PC-3 (cell line): ENCODE results near the gene GAD2. TPM values are rescaled to one million over a fixed set of nuclear protein-coding genes. Genes with fewer than 3 reads are reported as not detected.

Experiments used
- ATAC-seq: fragments of 200-7000 bp; cut with Tn5 transposase; 2 replicates; pipeline ENCODE4 v1.9.1; 2020; ENCODE audit warnings: mild to moderate bottlenecking, moderate library complexity
- BruUV-seq: library from RNA; stranded (reverse); fragments of 400-500 nt; replicated peaks from 2 replicates; lab custom pipeline; 2021; lab: Mats Ljungman, UMichigan
- CTCF ChIA-PET: fragments of 300-600 bp; sonication (Branson Sonifier 250); formaldehyde crosslinking; loops from one replicate; lab custom pipeline; 2022; ENCODE audit warnings: antibody characterized with exemption; lab: Charles Lee
- POLR2A ChIA-PET: fragments of 300-600 bp; sonication (Branson Sonifier 250); formaldehyde crosslinking; loops from one replicate; lab custom pipeline; 2022; ENCODE audit warnings: antibody characterized with exemption; ENCODE audit not compliant: unreplicated experiment; lab: Charles Lee
- DNase-seq: peaks from one replicate; pipeline ENCODE4 v3.0.0-alpha.2; 2015
- H2AFZ ChIP-seq: fragments of 300-600 bp; sonication (generic); 2 replicates; pipeline ENCODE4 v1.6.0; 2016; ENCODE audit warnings: antibody characterized with exemption, low read length
- H3F3A ChIP-seq: fragments of 300-600 bp; sonication (generic); one replicate; pipeline ENCODE4 v1.6.0; 2017; ENCODE audit warnings: antibody characterized with exemption, low read length, control low read depth, mild to moderate bottlenecking; ENCODE audit not compliant: unreplicated experiment
- H3K27ac ChIP-seq: fragments of 300-600 bp; sonication (generic); 2 replicates; pipeline ENCODE4 v1.5.1; 2016; ENCODE audit warnings: mild to moderate bottlenecking, low read length
- H3K27me3 ChIP-seq: fragments of 300-600 bp; sonication (generic); 2 replicates; pipeline ENCODE4 v1.6.1; 2016; ENCODE audit warnings: low read length, mixed read lengths
- H3K36me3 ChIP-seq: fragments of 300-600 bp; sonication (generic); 2 replicates; pipeline ENCODE4 v1.6.1; 2016; ENCODE audit warnings: low read depth, mixed run types, low read length, mixed read lengths
- H3K4me1 ChIP-seq: fragments of 300-600 bp; sonication (generic); 2 replicates; pipeline ENCODE4 v1.5.1; 2016; ENCODE audit warnings: low read length; ENCODE audit not compliant: insufficient read depth
- H3K4me2 ChIP-seq: fragments of 300-600 bp; sonication (generic); 2 replicates; pipeline ENCODE4 v1.6.0; 2016; ENCODE audit warnings: low read length
- H3K4me3 ChIP-seq: fragments of 300-600 bp; sonication (generic); 2 replicates; pipeline ENCODE4 v1.5.1; 2016; ENCODE audit warnings: mild to moderate bottlenecking, low read length, mixed read lengths
- H3K79me2 ChIP-seq: fragments of 300-600 bp; sonication (generic); 2 replicates; pipeline ENCODE4 v1.6.1; 2017; ENCODE audit warnings: low read length, mixed read lengths
- H3K9ac ChIP-seq: fragments of 300-600 bp; sonication (generic); 2 replicates; pipeline ENCODE4 v1.6.0; 2016; ENCODE audit warnings: mild to moderate bottlenecking, low read length
- H3K9me2 ChIP-seq: fragments of 300-600 bp; sonication (generic); replicated peaks from 2 replicates; pipeline ENCODE4 v1.6.1; 2016; ENCODE audit warnings: mixed run types, low read length, mixed read lengths
- H3K9me3 ChIP-seq: fragments of 300-600 bp; sonication (generic); 2 replicates; pipeline ENCODE4 v1.6.1; 2016; ENCODE audit warnings: low read length, mixed read lengths
- H4K20me1 ChIP-seq: fragments of 300-600 bp; sonication (generic); 2 replicates; pipeline ENCODE4 v1.6.1; 2016; ENCODE audit warnings: low read length, mixed read lengths
- EZH2 ChIP-seq: fragments of 300-600 bp; sonication (generic); IDR thresholded peaks from one replicate; pipeline ENCODE4 v1.6.1; 2017; ENCODE audit warnings: antibody characterized with exemption, mild to moderate bottlenecking, low read length; ENCODE audit not compliant: unreplicated experiment
- EZH2phosphoT487 ChIP-seq: fragments of 300-600 bp; sonication (generic); IDR thresholded peaks from 2 replicates; pipeline ENCODE4 v1.6.1; 2018; ENCODE audit warnings: mild to moderate bottlenecking, antibody characterized with exemption, low read length, borderline replicate concordance
- intact Hi-C: fragments of 100-400 bp; cut with micrococcal nuclease; formaldehyde crosslinking; loops from 2 replicates; pipeline ENCODE4 v1.9.0; 2023
- total RNA-seq: library from RNA; depleted of rRNA; stranded (reverse); fragments of >200 nt; gene quantifications from 2 replicates; pipeline ENCODE4 v1.2.3, GENCODE V29; 2014
- TF ChIP-seq, protein P1 (sequence below): fragments of 300-600 bp; sonication (generic); conservative IDR thresholded peaks from 2 replicates; pipeline ENCODE4 v1.5.1; 2017; ENCODE audit warnings: antibody characterized with exemption, low read depth, mild to moderate bottlenecking, low read length

GAD2 gene
- total RNA-seq, 1 experiment from 2014 or later, result not detected

DNA sequence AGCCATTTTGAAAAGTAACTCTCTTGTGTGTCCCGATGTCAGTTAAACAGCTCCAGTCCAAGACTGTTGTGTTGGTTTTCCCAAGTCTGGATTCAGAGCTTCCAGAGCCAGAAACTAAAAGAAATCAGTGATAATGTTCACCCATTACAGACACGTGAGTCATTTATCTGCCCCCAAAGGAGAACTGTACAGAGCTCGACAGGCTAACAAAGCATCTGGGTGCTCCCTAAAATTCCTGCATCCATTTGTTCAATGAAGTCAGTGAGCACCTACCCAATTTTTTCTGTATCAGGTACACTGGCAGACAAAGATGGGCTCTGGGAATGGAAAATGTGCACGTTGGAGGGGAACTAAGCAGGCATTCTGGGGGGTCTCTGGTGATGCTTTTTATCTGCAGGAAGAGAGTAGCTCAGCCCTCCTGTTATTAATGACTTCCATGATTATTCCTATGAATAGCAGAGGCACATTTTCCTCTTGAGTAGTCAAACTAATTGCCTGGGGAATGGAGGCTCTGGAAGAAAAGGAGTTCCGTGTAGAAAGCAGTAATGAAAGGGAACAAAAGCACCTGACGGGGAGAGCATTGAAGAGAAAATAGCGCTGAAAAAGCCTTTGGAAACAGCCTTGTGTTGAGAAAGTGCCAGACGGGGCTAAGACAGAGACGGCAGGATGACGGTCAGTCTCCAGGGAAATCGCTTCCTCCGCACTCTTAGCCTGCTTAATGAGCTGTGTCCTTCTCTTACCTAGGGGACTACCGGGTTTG lies 75.3 kb downstream of the GAD2 start:
- H3K79me2 ChIP-seq, result no peaks in the 10 kb centered on the region
- H3F3A ChIP-seq, result no peaks in the 10 kb centered on the region
- H3K4me1 ChIP-seq, result no peaks in the 10 kb centered on the region
- H4K20me1 ChIP-seq, result no peaks in the 10 kb centered on the region
- H2AFZ ChIP-seq, result no peak overlapping the region
- no peak overlapping the region for H3K4me3 ChIP-seq
- ChIA-PET CTCF (no interaction called here), POLR2A (no interaction called here)
- no peaks in the 10 kb centered on the region for H3K9me3 ChIP-seq
- no peak for ATAC-seq
- BruUV-seq, result no TSS peak
- H3K27ac ChIP-seq, result no peak overlapping the region
- intact Hi-C loops, result no loop called here
- no peaks in the 10 kb centered on the region for H3K9me2 ChIP-seq
- no peak overlapping the region for H3K9ac ChIP-seq
- H3K27me3 ChIP-seq, result peaks cover 3% of the 10 kb centered on the region; the same call in 1 of the 2 replicates
- TF ChIP-seq EZH2phosphoT487, result no peak
- TF ChIP-seq, protein P1, sequence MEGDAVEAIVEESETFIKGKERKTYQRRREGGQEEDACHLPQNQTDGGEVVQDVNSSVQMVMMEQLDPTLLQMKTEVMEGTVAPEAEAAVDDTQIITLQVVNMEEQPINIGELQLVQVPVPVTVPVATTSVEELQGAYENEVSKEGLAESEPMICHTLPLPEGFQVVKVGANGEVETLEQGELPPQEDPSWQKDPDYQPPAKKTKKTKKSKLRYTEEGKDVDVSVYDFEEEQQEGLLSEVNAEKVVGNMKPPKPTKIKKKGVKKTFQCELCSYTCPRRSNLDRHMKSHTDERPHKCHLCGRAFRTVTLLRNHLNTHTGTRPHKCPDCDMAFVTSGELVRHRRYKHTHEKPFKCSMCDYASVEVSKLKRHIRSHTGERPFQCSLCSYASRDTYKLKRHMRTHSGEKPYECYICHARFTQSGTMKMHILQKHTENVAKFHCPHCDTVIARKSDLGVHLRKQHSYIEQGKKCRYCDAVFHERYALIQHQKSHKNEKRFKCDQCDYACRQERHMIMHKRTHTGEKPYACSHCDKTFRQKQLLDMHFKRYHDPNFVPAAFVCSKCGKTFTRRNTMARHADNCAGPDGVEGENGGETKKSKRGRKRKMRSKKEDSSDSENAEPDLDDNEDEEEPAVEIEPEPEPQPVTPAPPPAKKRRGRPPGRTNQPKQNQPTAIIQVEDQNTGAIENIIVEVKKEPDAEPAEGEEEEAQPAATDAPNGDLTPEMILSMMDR, result no peak
- no peak for TF ChIP-seq EZH2
- H3K4me2 ChIP-seq, result no peak overlapping the region
- no peaks in the 10 kb centered on the region for H3K36me3 ChIP-seq
- DNase-seq, result no peak

DNA sequence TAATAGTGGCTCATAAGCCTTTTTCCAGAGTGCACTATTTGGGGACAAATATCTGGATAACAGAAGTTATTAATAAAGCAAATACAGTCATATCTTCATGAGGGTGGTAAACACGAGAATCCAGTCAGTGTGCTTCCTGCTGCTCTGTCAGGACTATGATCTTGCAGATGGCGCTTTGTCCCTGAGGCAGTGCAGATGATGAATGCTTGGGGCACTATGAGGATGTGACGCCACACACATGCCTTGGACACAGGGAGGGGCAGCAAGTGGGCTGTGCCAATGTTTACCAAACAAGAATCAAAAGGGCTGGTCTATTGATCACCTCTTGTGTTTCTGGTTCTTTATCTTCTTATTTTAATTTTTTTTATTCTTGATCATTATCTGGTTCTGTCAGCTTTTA lies 79.8 kb downstream of the GAD2 start:
- Histone ChIP-seq H3K4me2 (no peak overlapping the region), H3K27me3 (peaks cover 3% of the 10 kb centered on the region; the same call in 1 of the 2 replicates), H2AFZ (no peak overlapping the region), H3F3A (no peaks in the 10 kb centered on the region), H3K36me3 (no peaks in the 10 kb centered on the region), H3K9me2 (no peaks in the 10 kb centered on the region), H3K4me1 (no peaks in the 10 kb centered on the region), H3K4me3 (no peak overlapping the region), H4K20me1 (no peaks in the 10 kb centered on the region), H3K79me2 (no peaks in the 10 kb centered on the region), H3K9me3 (no peaks in the 10 kb centered on the region), H3K27ac (no peak overlapping the region), H3K9ac (no peak overlapping the region)
- TF ChIP-seq EZH2phosphoT487, result no peak
- TF ChIP-seq EZH2, result no peak
- TF ChIP-seq, protein P1, result no peak
- no peak for DNase-seq
- ChIA-PET CTCF (no interaction called here), POLR2A (no interaction called here)
- no peak for ATAC-seq
- intact Hi-C loops, result no loop called here
- no TSS peak for BruUV-seq

DNA sequence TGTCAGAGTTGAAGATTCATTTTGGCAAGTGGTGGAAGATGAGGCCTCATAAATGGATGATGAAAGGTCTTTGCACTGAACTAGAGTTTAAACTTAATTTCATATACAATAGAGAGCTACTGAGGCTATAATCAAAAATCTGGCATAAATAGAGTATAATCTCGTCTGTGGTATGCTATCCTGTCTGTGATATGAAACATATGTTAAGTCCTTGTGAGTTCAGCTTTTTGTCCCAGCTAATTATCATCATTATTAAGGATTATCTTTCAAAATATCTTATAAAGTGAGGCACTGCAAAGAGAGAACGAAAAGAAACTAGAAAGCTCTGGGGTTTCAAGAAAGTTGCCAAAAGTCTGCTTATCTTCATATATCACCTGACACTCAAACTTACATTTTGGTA lies 83.4 kb downstream of the GAD2 start:
- no peak for ATAC-seq
- POLR2A ChIA-PET, result no interaction called here
- H3F3A ChIP-seq, result no peaks in the 10 kb centered on the region
- no peaks in the 10 kb centered on the region for H3K9me3 ChIP-seq
- no peak overlapping the region for H3K4me2 ChIP-seq
- H3K36me3 ChIP-seq, result no peaks in the 10 kb centered on the region
- intact Hi-C loops, result no loop called here
- TF ChIP-seq EZH2phosphoT487, result no peak
- TF ChIP-seq, protein P1, result no peak
- no peak for TF ChIP-seq EZH2
- no peak overlapping the region for H3K27ac ChIP-seq
- CTCF ChIA-PET, result no interaction called here
- H3K79me2 ChIP-seq, result no peaks in the 10 kb centered on the region
- no peaks in the 10 kb centered on the region for H3K4me1 ChIP-seq
- no TSS peak for BruUV-seq
- H3K4me3 ChIP-seq, result no peak overlapping the region
- no peak overlapping the region for H3K9ac ChIP-seq
- no peaks in the 10 kb centered on the region for H3K9me2 ChIP-seq
- no peak overlapping the region for H2AFZ ChIP-seq
- H4K20me1 ChIP-seq, result no peaks in the 10 kb centered on the region
- H3K27me3 ChIP-seq, result peaks cover 15% of the 10 kb centered on the region; the same call in 1 of the 2 replicates
- DNase-seq, result no peak
